Measurements from ENCODE around the gene PIGU. TPM values are rescaled to one million over a fixed set of nuclear protein-coding genes. Genes with fewer than 3 reads are reported as not detected.

Gene PIGU
- total RNA-seq, 1 experiment from 2014 or later = 25.0 TPM

- Histone ChIP-seq H3K4me1 (replicated peaks; ENCODE audit: insufficient read depth) (0 out of 2 replicates have a peak, but pooled peaks cover under 1% of the 10 kb centered on the region), H2AFZ (no peak overlapping the region), H3K9me2 (ENCODE audit: insufficient read depth) (no peaks in the 10 kb centered on the region), H3K36me3 (ENCODE audit: low read depth) (peaks cover 29% of the 10 kb centered on the region), H3F3A (ENCODE audit: insufficient read depth, low read depth) (peaks cover 96% of the 10 kb centered on the region), H4K20me1 (ENCODE audit: insufficient read depth) (peaks cover 9% of the 10 kb centered on the region), H3K4me3 (no peak overlapping the region), H3K27me3 (ENCODE audit: insufficient read depth, low read depth) (no peaks in the 10 kb centered on the region), H3K27ac (no peak overlapping the region), H3K9me3 (ENCODE audit: insufficient read depth, low read depth) (no peaks in the 10 kb centered on the region), H3K79me2 (ENCODE audit: low read depth) (no peaks in the 10 kb centered on the region), H3K4me2 (no peak overlapping the region)
- POLR2A ChIA-PET (ENCODE audit: unreplicated experiment) = interaction anchor here (0.6 kb wide), 1 partner anchor 286 kb away, joined by 5 read pairs; no protein-coding TSS in a partner anchor
- intact Hi-C loops (cut with micrococcal nuclease; ENCODE audit: unreplicated experiment) = no loop called here
- BruUV-seq (replicated peaks) = no TSS peak
- CTCF ChIA-PET = no interaction called here
- TF ChIP-seq CTCF (conservative IDR thresholded peaks at IDR 0.05) (no peak), EZH2 (IDR thresholded peaks at IDR 0.05; ENCODE audit: low read depth) (no peak)
- no peak for DNase-seq
Measured at GRCh38 chr20:34510575-34510974, 166.3 kb downstream of the PIGU start.

Other genes with a start within 250 kb of the PIGU start
- gene DYNLRB1, start 160.7 kb downstream of the PIGU start, total RNA-seq (2021) = 145 and 179 TPM in 2 replicates
- gene MAP1LC3A, start 118.4 kb downstream of the PIGU start, total RNA-seq (2021) = not detected in 2 replicates
- gene TP53INP2, start 27.3 kb upstream of the PIGU start, total RNA-seq (2021) = 4.4 and 4.9 TPM in 2 replicates
- 26.7 and 35.1 TPM in 2 replicates for gene NCOA6, start 148.6 kb upstream of the PIGU start, total RNA-seq (2021)
- 6.5 and 9.4 TPM in 2 replicates for gene GGT7, start 195.8 kb upstream of the PIGU start, total RNA-seq (2021)
- gene ACSS2, start 199.5 kb upstream of the PIGU start, total RNA-seq (2021) = 81.1 and 108 TPM in 2 replicates